Dendritic cell treated with granulocyte-macrophage colony-stimulating factor and Interleukin-4, amounts not matched to agents 40 ng/mL and 50 ng/mL, for 4 days (primary cell): ENCODE measurements around the gene NT5M.
"Not testable (repeated sequence)": the region's sequence is repeated elsewhere in the genome, so short reads cannot be mapped to it uniquely, and the experiment has no call there.

Source experiments
- H3K27ac Mint-ChIP-seq: one replicate; pipeline ENCODE4 v1.8.0; 2022; ENCODE audit warnings: mild to moderate bottlenecking, mixed read lengths
- H3K27me3 Mint-ChIP-seq: one replicate; pipeline ENCODE4 v1.8.0; 2022; ENCODE audit warnings: mild to moderate bottlenecking, mixed read lengths
- H3K36me3 Mint-ChIP-seq: one replicate; pipeline ENCODE4 v1.8.0; 2022; ENCODE audit warnings: low read depth, mixed read lengths
- H3K4me1 Mint-ChIP-seq: one replicate; pipeline ENCODE4 v1.8.0; 2022; ENCODE audit warnings: low read depth, mixed read lengths
- H3K4me3 Mint-ChIP-seq: one replicate; pipeline ENCODE4 v1.8.0; 2022; ENCODE audit warnings: mild to moderate bottlenecking, moderate library complexity, mixed read lengths
- H3K9me3 Mint-ChIP-seq: one replicate; pipeline ENCODE4 v1.8.0; 2022; ENCODE audit warnings: mixed read lengths
- intact Hi-C: fragments of 100-400 bp; cut with micrococcal nuclease; formaldehyde crosslinking; loops from one replicate; pipeline ENCODE4 v1.15.0; 2022

NT5M gene

GRCh38 chr17:17303010-17303846 lies at the start of gene NT5M:
Gene NT5M, plus strand, starts transcription at chr17:17303373. Its CDS starts 178 bp downstream, at chr17:17303551.
- peak within 1 kb of the TSS; percentile 41 for H3K27ac Mint-ChIP-seq
- intact Hi-C loops: no loop called here
- H3K36me3 Mint-ChIP-seq: no peaks in the 10 kb centered on the region

GRCh38 chr17:17253406-17253805 lies 49.8 kb upstream of the NT5M start:
- intact Hi-C loops: no loop called here
- Mint-ChIP-seq H3K9me3 (no peaks in the 10 kb centered on the region), H3K27ac (no peak overlapping the region), H3K4me3 (no peak overlapping the region), H3K4me1 (no peaks in the 10 kb centered on the region), H3K27me3 (no peaks in the 10 kb centered on the region), H3K36me3 (peaks cover 99% of the 10 kb centered on the region)

More at GRCh38 chr17:17303010-17303846, at the start of gene NT5M:
- Mint-ChIP-seq H3K4me3 (peak within 1 kb of the TSS; percentile 78), H3K4me1 (peaks cover 31% of the 10 kb centered on the region), H3K9me3 (no peaks in the 10 kb centered on the region), H3K27me3 (peaks cover 23% of the 10 kb centered on the region)

- intact Hi-C loops: no loop called here
- H3K9me3 Mint-ChIP-seq: no peaks in the 10 kb centered on the region
- H3K4me1 Mint-ChIP-seq: no peaks in the 10 kb centered on the region
- peaks cover 99% of the 10 kb centered on the region for H3K36me3 Mint-ChIP-seq
- no peak overlapping the region for H3K27ac Mint-ChIP-seq
- no peak overlapping the region for H3K4me3 Mint-ChIP-seq
- H3K27me3 Mint-ChIP-seq: no peaks in the 10 kb centered on the region
These were observed 49.1 kb upstream of the NT5M start for GRCh38 chr17:17254036-17254435.

GRCh38 chr17:17255689-17256088 lies 47.5 kb upstream of the NT5M start:
- H3K9me3 Mint-ChIP-seq, H3K4me1 Mint-ChIP-seq, H3K27ac Mint-ChIP-seq, H3K27me3 Mint-ChIP-seq, intact Hi-C loops, H3K4me3 Mint-ChIP-seq: not testable (repeated sequence)
- H3K36me3 Mint-ChIP-seq: peaks cover 99% of the 10 kb centered on the region

DNA sequence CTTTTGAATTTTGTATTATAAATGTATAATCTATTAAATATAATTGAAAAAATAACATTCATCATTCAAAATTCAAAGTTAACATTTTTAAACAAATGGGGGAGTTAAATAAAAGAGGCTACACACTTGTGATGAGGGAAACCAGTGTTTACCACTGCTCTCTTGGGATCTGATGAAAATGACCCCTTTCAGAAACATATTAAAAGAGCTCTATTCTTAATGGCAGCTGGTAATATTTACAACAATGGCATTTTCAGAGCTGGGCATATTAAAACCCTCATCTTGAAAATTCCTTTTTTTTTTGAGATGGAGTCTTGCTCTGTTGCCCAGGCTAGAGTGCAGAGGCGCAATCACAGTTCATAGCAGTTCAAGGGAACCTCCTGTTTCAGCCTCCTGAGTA lies 46.9 kb upstream of the NT5M start:
- H3K36me3 Mint-ChIP-seq: peaks cover 99% of the 10 kb centered on the region
- H3K9me3 Mint-ChIP-seq: no peaks in the 10 kb centered on the region
- H3K27ac Mint-ChIP-seq: no peak overlapping the region
- no peaks in the 10 kb centered on the region for H3K4me1 Mint-ChIP-seq
- intact Hi-C loops: no loop called here
- no peaks in the 10 kb centered on the region for H3K27me3 Mint-ChIP-seq
- no peak overlapping the region for H3K4me3 Mint-ChIP-seq

GRCh38 chr17:17258011-17258410 lies 45.2 kb upstream of the NT5M start:
- Mint-ChIP-seq H3K27me3 (no peaks in the 10 kb centered on the region), H3K36me3 (peaks cover 95% of the 10 kb centered on the region), H3K9me3 (no peaks in the 10 kb centered on the region), H3K27ac (no peak overlapping the region), H3K4me1 (no peaks in the 10 kb centered on the region), H3K4me3 (no peak overlapping the region)
- intact Hi-C loops: no loop called here

- no peaks in the 10 kb centered on the region for H3K9me3 Mint-ChIP-seq
- H3K4me1 Mint-ChIP-seq: no peaks in the 10 kb centered on the region
- intact Hi-C loops: no loop called here
- H3K4me3 Mint-ChIP-seq: no peak overlapping the region
- no peak overlapping the region for H3K27ac Mint-ChIP-seq
- H3K27me3 Mint-ChIP-seq: no peaks in the 10 kb centered on the region
- H3K36me3 Mint-ChIP-seq: peaks cover 95% of the 10 kb centered on the region
These were observed 44.2 kb upstream of the NT5M start for GRCh38 chr17:17258998-17259397.

GRCh38 chr17:17264430-17264829 lies 38.7 kb upstream of the NT5M start:
- Mint-ChIP-seq H3K4me3 (no peak overlapping the region), H3K27ac (no peak overlapping the region), H3K36me3 (peaks cover 95% of the 10 kb centered on the region), H3K9me3 (no peaks in the 10 kb centered on the region), H3K27me3 (no peaks in the 10 kb centered on the region), H3K4me1 (no peaks in the 10 kb centered on the region)
- intact Hi-C loops: no loop called here

DNA sequence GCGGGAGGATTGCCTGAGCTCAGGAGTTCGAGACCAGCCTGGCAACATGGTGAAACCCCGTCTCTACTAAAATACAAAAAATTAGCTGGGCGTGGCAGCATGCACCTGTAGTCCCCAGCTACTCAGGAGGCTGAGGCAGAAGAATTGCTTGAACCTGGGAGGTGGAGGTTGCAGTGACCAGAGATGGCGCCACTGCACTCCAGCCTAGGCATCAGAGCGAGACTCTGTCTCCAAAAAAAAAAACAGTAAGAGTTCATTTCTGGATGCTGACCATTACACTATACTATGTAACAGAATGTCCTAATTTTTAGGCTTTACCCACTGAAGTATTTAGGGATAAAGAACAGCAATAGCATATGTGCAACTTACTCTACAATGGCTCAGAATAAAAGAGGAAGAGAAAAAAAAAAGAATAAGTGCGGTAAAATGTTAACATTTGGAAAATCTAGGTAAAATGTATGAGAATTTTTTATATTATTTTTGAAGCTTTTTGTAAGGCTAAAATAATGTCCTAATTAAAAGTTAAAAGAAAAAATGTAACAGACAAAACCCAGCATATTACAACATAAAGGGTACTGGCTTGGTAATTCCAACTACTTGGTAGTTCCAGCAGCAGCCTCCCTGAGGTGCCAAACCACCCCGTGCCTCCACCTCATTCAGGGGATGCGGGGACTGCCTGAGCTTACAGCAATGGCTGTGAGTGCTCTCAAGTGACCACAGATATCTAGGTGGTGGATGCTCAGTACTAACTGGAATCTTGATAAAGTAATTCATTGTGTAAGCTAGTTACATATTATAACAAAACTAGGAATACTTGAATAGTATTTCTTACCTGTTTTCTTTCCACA lies 33.0 kb upstream of the NT5M start:
- no peaks in the 10 kb centered on the region for H3K4me1 Mint-ChIP-seq
- no peak overlapping the region for H3K27ac Mint-ChIP-seq
- H3K4me3 Mint-ChIP-seq: no peak overlapping the region
- H3K36me3 Mint-ChIP-seq: peaks cover 98% of the 10 kb centered on the region
- intact Hi-C loops: no loop called here
- no peaks in the 10 kb centered on the region for H3K27me3 Mint-ChIP-seq
- no peaks in the 10 kb centered on the region for H3K9me3 Mint-ChIP-seq

DNA sequence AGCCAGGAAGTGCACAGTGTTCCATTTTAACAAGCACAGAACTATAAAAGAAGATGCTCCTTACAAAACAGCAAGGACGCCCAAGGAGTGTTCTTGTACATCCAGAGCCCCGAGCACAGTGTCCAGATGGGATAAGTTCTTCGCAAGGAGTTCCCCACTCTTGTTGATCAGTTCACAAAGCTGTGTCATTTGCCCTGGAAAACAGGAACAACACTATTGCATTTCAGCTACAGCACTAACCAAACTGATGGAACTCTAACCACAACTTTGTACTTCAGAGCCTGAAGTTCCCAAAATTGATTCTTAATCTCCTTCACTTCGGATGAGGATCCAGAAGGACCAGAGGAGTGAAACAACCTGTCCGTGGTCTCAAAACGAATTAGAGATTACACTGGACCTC lies 27.2 kb upstream of the NT5M start:
- Mint-ChIP-seq H3K36me3 (peaks cover 52% of the 10 kb centered on the region), H3K4me1 (peaks cover 28% of the 10 kb centered on the region), H3K4me3 (peak overlapping the region; percentile 11), H3K9me3 (no peaks in the 10 kb centered on the region), H3K27ac (peak overlapping the region; percentile 68), H3K27me3 (no peaks in the 10 kb centered on the region)
- intact Hi-C loops: no loop called here

DNA sequence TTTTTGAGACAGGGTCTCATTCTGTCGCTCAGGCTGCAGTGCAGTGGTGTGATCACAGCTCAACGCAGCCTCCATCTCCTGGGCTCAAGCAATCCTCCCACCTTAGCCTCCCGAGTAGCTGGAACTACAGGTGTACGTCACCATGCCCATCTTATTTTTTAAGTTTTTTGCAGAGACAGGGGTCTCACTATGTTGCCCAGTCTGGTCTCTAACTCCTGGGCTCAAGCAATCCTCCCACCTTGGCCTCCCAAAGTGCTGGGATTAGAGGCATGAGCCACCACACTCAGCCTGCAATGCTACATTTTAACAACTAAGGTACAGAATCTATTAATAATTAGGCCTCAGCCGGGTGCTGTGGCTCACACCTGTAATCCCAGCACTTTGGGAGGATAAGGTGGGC lies 25.7 kb upstream of the NT5M start:
- H3K9me3 Mint-ChIP-seq, H3K4me3 Mint-ChIP-seq, intact Hi-C loops, H3K27me3 Mint-ChIP-seq: not testable (repeated sequence)
- Mint-ChIP-seq H3K36me3 (peaks cover 42% of the 10 kb centered on the region), H3K27ac (peak overlapping the region; percentile 68), H3K4me1 (peaks cover 42% of the 10 kb centered on the region)

GRCh38 chr17:17279316-17279715 lies 23.9 kb upstream of the NT5M start:
- Mint-ChIP-seq H3K4me1 (peaks cover 52% of the 10 kb centered on the region), H3K9me3 (no peaks in the 10 kb centered on the region), H3K36me3 (peaks cover 23% of the 10 kb centered on the region), H3K27me3 (no peaks in the 10 kb centered on the region), H3K4me3 (peak overlapping the region; percentile 78), H3K27ac (peak overlapping the region; percentile 85)
- intact Hi-C loops: no loop called here

DNA sequence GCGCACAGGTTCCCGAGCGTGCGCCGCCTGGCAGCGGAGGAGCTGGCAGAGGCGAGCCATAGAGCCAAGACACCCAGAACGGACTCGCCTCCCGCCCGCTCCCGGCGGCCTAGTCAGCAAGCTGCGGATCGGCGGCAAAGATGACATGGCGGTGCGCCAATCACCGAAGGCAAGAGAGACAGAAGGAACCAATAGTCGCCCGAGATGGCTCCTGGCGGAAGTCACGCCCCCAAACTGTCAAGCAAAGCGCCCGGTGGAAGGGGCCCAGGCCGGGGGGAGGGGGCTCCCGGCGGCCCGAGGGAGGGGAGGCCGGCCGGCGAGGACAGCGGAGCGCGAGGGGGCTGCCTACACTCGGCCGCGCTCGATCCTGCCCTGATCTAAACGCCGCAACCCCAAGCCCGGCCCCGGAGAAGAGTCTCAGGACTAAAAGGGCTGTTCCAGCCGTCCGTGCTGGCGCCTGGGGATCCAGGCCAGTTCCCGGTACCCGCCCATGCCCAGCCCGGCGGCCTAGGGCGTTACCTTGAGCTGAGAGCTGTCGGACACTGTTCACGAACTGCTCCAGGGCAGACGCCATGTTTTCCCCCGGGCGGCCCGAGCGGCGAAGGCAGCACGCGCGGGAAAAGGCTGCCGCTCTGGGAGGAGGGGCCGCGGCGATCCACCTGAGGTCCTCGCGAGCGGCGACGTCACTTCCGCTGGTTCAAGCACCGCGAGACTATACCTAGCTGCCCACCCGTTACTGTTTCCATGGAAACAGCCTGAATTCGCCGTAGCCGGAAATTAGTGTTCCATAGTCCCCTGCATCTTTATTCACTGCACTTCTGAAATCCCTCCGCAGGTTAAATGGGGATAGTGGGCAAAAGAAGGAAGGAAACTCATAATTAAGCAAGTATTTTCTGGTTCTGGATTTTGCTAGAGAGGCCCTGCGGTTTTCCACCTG lies 22.3 kb upstream of the NT5M start, which contains the start of gene COPS3:
Gene COPS3, minus strand, starts transcription at position 634 of the 937 bp plus-strand sequence. Its CDS starts 60 bp downstream, at position 574.
- H3K4me3 Mint-ChIP-seq: peak within 1 kb of the TSS; percentile 78
- intact Hi-C loops: loop anchor here (1.0 kb wide), 1 partner anchor 44 kb away; the partner anchor contains the start of gene FLCN
- no peaks in the 10 kb centered on the region for H3K9me3 Mint-ChIP-seq
- no peaks in the 10 kb centered on the region for H3K27me3 Mint-ChIP-seq
- H3K36me3 Mint-ChIP-seq: peaks cover 13% of the 10 kb centered on the region
- H3K27ac Mint-ChIP-seq: peak within 1 kb of the TSS; percentile 85
- H3K4me1 Mint-ChIP-seq: peaks cover 51% of the 10 kb centered on the region
